Kidney capillary endothelial cell (primary cell): Measurements from ENCODE around the gene ZC3HAV1.
"Not testable (repeated sequence)": the region's sequence is repeated elsewhere in the genome, so short reads cannot be mapped to it uniquely, and the experiment has no call there.

Experiments
- DNase-seq: peaks from one replicate; pipeline ENCODE4 v3.0.0-alpha.2; 2018; ENCODE audit warnings: low spot score

ZC3HAV1 gene

DNA sequence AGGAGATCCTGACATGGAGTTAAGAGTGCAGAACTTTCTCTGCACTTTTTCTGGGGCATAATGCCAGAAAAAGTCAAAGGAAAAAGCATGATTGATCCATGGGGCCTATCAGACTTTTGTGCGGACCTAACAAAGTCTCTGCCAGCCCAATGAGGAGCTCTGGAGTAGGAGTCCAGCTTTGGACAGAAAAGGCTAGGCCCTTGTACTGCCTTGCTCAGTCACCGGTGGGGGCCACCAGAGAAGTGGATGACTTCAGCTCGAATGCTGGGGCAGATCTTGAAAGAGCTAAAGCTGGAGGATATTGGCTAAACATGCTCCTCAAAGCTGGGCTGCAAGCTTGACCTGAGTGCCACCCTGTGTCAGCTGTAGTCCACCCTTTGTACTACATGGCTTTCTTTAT is 2.8 kb upstream of the ZC3HAV1 start:
- no peak for DNase-seq

DNA sequence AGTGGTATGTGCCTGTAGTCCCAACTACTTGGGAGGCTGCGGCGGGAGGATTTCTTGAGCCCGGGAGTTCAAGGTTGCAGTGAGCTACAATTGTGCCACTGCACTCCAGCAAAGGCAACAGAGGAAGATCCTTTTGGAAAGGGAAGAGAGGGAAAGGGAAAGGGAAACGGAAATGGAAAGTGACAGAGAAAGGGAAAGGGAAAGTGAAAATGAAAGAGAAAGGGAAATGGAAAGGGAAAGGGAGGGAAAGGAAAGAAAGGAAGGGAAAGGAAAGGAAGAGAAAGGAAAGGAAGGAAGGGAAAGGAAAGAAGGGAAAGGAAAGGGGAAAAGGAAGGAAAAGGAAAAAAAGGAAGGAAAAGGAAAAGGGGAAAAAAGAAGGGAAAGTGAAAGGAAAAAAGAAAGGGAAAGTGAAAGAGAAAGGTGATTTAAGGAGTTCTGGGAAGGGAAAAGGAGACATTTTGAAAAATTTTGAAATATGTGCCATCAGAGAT is 2.3 kb upstream of the ZC3HAV1 start:
- DNase-seq, result no peak

DNA sequence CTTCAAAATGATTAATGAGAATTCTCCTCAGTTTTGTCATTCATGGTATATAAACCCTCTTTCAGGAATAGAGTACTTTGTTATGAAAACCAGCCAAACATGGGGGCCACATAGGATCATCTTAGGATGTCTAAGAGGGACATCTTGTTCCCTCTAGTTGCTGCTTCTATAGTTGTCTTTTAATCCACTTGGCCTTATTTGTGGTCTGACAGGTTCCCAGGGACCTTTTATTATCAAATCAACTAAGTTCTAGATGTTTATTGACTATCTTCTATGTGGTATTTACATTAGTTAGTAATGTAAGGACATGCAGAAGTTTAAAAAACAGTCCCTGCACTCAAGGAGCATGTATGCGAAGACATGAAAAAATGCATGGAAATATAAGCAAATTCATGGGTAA is 1.6 kb upstream of the ZC3HAV1 start:
- DNase-seq, result no peak

DNA sequence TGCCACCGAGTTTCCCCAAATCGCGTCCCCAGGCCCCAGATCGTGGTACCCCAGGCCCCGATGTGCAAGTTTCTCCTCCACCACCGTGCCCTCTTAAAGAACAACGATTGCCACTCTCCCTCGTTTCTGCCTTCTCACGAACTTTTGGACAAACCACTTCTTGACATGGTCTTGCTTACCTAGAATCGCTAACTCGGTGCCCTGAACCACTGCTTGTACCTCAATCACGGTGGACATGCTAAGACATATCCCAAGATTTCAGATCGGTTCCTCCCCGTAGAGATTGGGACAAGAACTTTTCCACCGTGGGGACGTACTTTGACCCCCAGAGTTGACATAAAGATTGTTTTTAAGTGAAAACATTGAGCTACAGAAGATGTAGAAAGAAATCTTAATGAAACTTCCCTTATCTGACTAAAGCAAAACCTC is 477 bp upstream of the ZC3HAV1 start:
- DNase-seq, result no peak

DNA sequence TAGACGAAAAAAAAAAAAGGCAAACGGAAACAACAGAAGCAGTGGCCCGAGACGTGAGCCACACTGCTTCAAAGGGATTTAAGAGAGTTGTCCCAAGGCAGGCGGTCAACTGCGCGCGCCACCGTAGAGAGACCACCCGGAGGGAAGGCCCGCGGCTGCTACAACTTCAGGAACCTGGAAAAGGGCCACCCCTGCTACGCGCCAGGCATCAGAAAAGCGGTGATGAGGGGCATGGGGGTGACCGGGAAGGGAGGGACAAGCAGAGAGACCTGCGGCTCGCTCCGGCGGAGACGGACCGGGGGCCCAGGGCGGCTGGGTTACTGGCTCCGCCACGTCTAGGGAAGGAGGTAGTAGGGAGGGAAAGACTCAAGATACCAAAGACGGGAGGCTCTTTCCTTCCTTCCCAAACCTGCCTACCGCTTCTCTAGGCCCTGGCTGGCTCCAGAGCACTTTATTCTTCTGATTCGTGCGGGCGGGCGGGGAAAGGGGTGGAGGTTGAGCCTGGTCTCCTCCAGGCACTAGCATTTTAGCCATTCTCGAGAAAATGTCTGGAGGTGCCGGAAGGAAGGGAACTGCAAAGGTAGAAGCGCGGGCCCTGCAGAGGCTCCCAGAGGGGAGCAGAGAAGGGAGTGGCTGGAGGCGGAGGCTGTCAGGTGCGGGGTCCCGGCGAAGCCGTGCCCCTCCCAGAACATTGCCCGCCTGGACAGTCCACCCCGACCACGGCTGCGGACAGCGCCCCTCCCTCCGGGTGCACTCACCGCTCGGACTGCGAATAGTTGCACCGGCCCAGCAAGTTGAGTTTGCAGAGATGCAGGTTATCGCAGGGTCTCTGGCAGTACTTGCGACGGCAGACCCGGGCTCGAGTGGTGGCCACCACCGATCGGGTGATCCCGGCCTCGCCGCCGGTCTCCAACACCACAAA is 993 bp downstream of the ZC3HAV1 start:
- DNase-seq, result peak; percentile 23

DNA sequence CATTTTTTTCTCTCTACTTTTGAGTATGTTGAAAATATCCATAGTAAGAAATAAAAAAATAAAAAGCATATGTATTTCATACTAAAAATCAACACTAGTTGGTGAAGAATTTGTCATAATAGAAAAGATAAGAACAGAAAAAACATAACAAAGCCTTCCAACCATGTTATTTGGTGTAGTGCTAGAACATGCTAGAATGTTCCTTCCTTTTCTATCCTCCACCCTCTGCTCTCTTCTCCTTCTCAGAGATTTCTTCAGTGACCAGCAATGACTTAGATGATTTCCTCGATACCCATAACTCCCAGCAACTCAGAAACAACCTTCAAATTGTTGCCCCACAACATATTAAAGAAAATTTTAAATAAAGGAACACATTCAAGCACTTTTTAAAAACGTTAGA is 2.6 kb downstream of the ZC3HAV1 start:
- DNase-seq, result no peak

DNA sequence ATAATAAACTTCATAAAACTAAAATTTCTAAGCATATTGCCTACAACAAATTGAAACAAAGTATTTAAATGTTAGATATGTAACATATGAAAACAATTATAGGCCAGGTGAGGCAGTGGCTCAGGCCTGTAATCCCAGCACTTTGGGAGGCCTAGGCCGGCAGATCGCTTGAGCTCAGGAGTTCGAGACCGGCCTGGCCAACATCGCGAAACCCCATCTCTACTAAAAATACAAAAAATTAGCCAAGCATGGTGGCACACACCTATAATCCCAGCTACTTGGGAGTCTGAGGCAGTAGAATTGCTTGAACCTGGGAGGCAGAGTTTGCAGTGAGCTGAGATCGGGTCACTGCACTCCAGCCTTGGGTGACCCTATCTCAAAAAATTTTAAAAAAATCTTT is 3.3 kb downstream of the ZC3HAV1 start:
- DNase-seq, result not testable (repeated sequence)

DNA sequence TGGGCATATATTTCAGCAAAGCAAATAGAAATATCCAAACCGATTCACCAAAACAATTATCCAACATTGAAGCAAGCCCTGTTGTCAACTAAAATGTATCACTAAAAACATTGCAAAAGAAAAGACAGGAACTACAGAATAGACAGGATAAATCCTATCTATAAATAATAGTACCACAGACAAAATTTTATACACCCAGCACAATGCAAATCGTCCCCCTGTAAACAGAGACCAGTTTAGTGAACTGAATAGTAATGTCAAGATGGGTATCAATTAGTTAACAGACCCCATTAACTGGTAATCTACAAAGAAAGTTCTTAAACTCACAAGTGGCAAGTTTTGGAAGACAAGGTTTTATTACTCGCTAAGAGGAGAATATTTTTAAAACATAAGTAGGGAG is 4.0 kb downstream of the ZC3HAV1 start:
- no peak for DNase-seq

DNA sequence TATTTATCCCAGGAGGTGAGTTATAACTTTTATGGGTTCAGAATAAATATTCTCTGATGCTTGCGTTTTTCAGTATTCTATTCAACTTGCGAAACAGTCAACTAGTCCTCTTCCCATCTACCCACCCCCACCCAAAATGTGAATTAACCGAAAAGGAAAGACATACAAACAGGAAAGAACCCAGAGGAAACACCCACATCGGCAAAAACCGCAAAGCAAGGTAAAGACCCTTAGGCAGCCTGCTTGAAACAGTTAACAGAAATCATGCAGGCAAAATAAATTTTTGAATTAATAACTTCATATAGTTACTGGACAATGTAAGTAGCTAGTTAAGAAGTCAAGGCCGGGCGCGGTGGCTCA is 5.4 kb downstream of the ZC3HAV1 start:
- no peak for DNase-seq

DNA sequence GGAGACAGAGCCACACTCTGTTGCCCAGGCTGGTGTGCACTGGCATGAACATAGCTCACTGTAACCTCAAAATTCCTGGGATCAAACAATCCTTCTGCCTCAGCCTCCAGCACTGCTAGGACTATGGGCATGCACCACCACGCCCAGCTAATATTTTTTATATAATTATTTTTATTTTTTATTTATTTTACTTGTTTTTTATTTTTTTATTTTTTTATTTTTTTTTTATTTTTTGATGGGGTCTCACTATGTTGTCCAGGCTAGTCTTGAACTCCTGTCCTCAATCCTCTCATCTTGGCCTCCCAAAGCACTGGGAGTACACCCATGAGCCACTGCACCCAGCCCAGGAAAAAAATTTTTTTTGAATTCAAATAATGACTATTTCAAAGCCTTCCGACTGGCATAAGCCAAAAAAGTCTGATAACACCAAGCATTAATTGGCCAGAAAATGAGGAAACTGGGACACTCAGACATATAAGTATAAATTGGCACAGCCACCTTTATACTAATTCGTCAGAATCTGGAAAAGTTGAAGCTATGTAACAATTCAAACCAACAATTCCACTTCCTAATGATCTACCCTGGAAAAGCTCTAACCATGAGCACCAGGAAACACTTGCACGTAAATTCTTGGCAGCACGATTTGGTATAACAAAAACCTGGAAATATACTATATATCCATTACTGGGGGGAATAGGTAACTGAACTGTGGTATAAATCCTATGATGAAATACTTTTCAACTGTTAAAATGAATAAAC is 6.3 kb downstream of the ZC3HAV1 start:
- no peak for DNase-seq

DNA sequence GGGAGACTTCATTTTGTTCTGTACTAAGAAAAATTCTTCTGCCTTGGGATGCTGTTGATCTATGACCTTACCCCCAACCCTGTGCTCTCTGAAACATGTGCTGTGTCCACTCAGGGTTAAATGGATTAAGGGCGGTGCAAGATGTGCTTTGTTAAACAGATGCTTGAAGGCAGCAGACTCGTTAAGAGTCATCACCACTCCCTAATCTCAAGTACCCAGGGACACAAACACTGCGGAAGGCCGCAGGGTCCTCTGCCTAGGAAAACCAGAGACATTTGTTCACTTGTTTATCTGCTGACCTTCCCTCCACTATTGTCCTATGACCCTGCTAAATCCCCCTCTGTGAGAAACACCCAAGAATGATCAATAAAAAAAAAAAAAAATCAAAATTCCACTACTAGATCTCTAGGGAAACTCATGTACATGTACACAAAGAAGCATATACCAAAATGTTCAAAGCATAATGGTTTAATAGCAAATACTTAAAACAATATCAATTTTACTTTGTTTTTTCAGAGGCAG is 7.8 kb downstream of the ZC3HAV1 start:
- DNase-seq, result not testable (repeated sequence)

DNA sequence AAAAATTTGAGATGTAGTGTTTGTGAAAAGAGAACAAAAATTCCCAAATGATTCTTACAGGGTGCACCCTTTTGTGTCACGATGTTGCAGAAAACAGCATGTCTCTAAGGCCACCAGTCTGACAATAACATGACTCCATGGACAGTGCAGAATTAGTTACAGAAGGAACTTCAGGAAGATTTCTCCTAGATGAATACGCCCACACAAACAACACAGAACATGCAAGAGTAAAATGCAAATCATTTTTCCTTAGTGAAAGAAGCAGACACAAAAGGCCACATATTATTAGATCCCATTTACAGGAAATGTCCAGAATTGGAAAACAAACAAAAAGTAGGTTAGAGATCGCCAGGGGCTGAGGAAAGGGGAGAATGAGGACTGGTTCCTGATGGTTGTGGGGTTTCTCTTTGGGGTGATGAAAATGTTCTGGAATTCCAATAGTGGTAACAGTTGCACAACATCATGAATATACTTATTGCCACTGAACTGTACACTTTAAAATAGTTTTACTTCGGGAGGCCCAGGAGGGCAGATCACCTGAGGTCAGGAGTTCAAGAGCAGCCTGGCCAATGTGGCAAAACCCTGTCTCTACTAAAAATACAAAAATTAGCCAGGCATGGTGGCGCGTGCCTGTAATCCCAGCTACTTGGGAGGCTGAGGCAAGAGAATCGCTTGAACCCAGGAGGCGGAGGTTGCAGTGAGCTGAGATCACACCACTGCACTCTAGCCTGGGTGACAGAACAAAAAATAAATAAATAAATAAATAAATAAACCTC is 10.2 kb downstream of the ZC3HAV1 start:
- no peak for DNase-seq

DNA sequence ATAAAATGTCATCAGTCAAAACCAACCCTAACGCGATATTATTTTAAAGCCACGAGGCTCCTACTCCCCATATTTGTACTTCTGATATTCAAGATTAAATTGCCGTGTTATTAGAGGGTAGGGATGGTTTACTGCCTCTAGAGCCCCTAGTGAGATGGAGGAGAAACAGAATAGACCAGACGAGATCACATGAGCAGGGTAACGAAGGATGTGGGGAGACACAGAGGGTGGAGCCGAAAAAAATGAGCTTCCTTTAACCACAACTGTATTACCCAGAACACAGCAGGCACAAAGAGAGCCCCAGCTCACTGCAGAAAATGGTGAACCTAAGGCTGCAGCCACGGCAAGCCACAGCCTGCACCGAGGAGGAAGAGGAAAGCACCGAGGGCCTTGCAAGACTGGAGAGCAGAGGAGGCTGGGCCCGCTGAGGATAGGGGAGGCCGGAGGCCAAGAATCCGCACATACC is 14.3 kb downstream of the ZC3HAV1 start:
- no peak for DNase-seq

DNA sequence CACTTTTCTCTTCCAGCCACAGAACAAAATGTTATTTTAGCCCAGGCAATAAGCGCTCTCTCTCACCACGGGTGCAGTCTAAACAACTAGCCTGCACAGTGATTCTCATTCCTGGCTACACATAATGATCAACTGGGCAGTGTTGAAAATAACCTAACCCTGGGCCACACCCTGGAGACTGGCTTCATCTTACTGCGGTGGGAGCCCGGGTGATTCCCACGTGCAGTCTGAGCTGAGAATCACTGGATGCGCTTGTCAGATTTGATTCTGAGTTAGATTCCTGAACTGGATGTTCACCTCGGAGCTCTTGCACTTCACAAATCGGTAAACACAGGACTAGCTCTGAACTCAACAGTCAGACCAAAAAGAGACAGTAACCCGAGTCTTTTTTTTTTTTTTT is 14.9 kb downstream of the ZC3HAV1 start:
- DNase-seq, result no peak

DNA sequence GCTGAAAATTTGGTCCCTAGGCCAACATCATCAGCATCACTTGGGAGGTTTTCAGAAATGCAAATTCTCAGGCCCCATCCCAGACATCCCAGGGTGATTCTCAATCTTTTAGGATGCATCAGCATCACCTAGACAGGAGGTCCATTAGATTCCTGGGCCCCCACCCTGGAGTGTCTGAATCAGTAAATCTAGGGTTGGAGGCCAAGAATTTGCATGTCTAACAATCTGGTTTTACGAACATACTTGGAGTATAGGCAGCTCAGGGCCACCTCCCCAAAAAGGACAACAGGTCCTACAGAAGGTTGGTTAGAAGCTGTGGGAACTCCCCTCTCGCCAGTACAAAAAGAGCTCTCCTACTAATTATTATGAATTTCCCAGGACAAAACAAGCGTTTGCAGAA is 15.5 kb downstream of the ZC3HAV1 start:
- DNase-seq, result no peak

DNA sequence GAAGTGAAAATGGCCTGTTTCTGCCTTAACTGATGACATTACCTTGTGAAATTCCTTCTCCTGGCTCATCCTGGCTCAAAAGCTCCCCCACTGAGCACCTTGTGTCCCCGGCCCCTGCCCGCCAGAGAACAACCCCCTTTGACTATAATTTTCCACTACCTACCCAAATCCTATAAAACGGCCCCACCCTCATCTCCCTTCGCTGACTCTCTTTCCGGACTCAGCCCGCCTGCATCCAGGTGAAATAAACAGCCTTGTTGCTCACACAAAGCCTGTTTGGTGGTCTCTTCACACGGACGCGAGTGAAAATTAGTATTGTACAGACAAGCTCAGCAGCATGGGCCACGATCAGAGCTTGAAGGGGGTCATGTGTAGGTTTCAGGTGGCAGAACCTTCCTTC is 16.0 kb downstream of the ZC3HAV1 start:
- not testable (repeated sequence) for DNase-seq

DNA sequence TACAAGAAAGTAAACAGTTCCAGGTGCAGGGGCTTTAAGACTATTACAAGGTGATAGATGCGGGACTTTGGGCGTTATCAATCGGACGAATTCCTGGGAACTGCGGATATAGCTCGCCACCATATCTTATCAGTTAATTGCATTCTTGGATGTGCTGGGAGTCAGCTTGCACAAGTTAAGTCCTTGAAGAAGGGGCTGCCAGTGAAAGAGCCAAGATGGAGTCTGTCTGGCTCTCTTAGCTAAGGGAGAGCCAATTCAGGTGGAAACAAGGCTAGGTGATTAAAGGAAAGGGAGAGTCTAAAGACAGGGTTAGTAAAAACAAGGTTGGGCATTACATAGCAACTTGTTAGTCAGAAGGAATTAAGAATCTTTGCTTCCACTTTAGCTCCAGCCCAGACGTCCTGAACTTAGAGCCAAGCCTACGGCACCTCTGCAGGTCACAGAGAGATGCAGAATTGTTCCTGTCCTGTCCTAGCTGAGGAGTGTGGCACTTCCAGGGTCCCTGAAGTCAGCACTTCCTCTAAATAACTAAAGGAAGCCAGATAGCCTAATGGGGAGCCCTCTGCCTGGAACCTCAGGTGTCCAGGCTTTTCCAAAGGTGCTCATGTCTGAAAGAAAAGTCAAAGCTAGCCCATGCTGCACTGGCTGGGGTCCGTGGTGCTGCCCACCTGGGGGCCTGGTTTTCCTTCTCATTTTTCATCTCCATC is 17.3 kb downstream of the ZC3HAV1 start:
- no peak for DNase-seq

DNA sequence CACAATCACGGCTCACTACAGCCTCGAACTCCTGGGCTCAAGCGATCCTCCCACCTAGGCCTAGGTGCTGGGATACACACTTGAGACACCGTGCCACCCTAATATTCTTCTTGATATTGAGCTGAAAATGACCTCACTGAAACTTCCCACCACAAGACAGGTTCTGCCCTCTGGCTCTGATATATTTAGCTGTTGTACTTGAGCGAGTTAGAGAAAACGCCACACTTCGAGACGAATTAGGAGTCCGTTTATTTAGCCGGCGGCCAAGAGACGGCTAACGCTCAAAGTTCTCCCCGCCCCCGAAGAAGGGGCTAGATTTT is 17.9 kb downstream of the ZC3HAV1 start:
- no peak for DNase-seq

DNA sequence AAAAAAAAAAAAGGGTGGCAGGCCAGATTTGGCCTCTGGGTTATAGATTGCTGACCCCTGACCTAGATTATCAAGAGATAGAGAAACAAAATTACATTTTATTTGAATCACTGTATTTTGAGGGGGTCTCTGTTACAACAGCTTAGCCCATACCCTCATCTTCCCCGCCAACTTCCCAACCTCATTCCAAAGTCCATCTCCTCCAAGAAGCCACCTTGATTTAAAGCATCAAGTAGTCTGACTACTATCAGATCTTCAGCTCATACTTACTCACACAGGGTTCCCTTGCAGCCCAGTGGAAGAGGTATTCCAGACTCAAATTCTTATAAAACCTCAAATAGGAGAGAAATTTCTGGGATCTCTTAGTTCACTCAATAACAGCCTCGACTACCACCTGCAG is 20.4 kb downstream of the ZC3HAV1 start:
- no peak for DNase-seq

DNA sequence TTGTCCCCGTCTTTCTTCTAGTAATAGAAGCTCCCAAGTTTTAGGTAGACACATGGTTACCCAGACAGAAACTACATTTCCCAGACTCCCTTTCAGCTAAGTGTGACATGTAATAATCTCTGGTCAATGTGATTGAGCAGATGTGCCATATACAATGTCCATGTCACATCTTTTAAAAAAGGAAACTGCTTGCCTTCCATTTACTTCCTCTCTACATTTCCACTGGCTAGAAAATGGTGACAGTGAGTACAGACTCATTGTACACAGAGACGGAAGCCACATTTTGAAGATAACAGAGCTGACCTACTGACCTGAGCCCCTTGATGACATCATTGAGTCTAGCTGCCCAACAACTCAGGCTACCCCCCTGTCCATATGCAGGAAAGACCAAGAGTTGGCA is 21.3 kb downstream of the ZC3HAV1 start:
- no peak for DNase-seq

DNA sequence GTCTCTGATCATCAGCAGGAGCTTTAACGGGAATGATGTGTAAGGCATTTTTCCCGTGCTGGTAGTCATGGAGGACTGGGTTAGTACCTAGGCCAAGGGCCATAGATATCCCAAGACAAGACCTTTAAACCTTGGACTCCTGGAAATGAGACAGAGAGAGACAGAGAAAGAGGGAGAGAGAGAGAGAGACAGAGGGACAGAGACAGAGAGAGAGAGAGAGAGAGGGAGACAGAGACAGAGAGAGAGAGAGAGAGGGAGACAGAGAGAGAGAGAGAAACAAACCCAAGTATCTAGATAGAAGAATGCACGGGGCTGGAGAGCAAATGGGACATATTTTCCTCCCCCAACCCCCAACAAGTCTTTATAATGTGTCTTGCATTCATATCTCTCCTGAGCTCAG is 22.3 kb downstream of the ZC3HAV1 start:
- DNase-seq, result no peak

DNA sequence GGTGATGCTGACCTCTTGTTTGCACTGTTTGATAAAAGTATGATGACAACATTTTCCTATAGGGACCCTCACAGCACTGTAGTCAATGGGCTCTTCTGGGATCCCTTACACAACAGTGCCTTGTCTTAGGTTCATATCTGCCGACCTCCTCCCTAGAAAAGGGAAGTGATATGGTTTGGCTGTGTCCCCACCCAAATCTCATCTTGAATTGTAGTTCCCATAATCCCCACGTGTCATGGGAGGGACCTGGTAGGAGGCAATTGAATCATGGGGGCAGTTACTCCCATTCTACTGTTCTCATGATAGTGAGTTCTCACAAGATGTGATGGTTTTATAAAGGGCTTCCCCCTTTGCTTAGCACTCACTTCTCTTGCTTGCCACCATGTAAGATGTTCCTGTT is 23.1 kb downstream of the ZC3HAV1 start:
- no peak for DNase-seq
